Measurements from ENCODE around the gene NPLOC4.

The NPLOC4 gene

DNA sequence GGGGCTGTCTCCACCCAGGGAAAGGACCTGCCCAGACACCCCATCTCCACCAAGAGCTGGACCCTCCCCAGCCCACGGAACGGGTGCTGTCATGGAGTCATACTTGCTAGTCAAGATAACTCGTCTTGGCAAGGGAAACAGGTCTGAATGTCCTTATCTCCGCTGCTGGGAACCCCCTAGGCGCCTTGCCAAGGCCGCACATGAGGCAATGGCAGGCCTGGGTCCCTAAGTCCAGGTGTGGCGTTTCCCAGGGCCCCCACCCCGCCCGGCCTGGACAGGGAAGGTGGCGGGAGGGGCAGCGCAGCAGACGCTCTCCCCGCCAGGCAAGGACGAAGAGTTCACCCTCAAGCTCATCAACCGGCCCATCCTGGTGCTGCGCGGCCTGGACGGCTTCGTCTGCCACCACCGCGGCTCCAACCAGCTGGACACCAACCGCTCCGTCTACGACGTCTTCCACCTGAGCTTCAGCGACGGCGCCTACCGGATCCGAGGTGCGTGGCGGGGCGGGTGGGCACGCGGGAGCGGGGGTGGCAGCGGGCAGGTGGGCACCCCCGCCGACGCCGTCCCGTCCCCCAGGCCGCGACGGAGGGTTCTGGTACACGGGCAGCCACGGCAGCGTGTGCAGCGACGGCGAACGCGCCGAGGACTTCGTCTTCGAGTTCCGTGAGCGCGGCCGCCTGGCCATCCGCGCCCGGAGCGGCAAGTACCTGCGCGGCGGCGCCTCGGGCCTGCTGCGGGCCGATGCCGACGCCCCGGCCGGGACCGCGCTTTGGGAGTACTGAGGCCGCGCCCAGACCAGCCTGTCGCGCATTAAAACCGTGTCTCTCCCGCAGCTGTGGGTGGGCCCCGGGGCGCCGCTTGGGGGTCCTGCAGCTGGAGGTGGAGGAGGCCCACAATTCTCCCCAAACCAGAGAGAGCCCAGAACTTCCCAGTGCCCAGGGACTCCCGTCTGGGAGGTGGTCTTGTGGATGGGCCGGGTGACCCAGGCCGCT is 100.3 kb downstream of the NPLOC4 start:
- no peaks in the 10 kb centered on the region for H3K79me2 ChIP-seq
- no peaks in the 10 kb centered on the region for H3K4me1 ChIP-seq
- no peak overlapping the region for H3K4me3 ChIP-seq (ENCODE audit: low read depth, low read length)
- no peaks in the 10 kb centered on the region for H3K36me3 ChIP-seq (ENCODE audit: control insufficient read depth, insufficient read depth, low read length)
- no peak overlapping the region for H2AFZ ChIP-seq
- H3K9me3 ChIP-seq (ENCODE audit: control insufficient read depth, low read length), result no peaks in the 10 kb centered on the region
- H3K27me3 ChIP-seq (ENCODE audit: control insufficient read depth, insufficient read depth, low read length), result no peaks in the 10 kb centered on the region
- H3K27ac ChIP-seq, result no peak overlapping the region
- no peak overlapping the region for H3K4me2 ChIP-seq (ENCODE audit: low read length)
- H3K9ac ChIP-seq, result no peak overlapping the region
- no peak for TF ChIP-seq CTCF (IDR thresholded peaks at IDR 0.05)

DNA sequence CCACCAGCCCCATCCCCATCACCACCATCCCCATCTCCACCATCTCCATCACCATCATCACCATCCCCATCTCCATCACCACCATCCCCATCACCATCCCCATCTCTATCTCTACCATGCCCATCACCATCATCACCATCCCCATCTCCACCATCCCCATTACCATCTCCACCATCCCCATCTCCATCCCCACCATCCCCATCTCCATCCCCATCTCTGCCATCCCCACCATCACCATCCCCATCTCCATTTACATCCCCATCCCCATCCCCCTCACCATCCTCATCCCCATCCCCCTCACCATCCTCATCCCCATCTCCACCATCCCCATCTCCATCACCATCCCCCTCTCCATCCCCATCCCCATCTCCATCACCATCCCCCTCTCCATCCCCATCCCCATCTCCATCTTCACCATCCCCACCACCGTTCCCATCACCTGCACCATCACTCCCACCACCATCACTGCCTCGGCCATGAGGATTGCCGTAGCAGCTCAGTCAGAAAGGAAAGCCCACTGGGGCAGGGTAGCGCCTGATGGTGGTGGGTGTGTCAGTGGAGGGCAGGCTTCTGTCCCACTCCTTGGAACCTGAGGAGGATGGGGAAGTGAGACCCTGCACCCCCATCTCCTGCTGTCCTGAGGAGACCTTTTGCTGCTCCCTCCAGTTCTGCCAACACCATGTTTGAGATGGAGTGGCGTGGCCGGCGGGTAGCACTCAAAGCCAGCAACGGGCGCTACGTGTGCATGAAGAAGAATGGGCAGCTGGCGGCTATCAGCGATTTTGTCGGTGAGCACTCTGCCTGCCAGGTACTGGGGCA is 101.2 kb downstream of the NPLOC4 start:
- Histone ChIP-seq H2AFZ (no peak overlapping the region), H3K79me2 (no peaks in the 10 kb centered on the region), H3K27ac (no peak overlapping the region), H3K4me1 (no peaks in the 10 kb centered on the region), H3K9ac (no peak overlapping the region), H3K9me3 (ENCODE audit: control insufficient read depth, low read length) (no peaks in the 10 kb centered on the region), H3K36me3 (ENCODE audit: control insufficient read depth, insufficient read depth, low read length) (no peaks in the 10 kb centered on the region), H3K27me3 (ENCODE audit: control insufficient read depth, insufficient read depth, low read length) (no peaks in the 10 kb centered on the region), H3K4me3 (ENCODE audit: low read depth, low read length) (no peak overlapping the region), H3K4me2 (ENCODE audit: low read length) (no peak overlapping the region)
- TF ChIP-seq CTCF (IDR thresholded peaks at IDR 0.05), result no peak

DNA sequence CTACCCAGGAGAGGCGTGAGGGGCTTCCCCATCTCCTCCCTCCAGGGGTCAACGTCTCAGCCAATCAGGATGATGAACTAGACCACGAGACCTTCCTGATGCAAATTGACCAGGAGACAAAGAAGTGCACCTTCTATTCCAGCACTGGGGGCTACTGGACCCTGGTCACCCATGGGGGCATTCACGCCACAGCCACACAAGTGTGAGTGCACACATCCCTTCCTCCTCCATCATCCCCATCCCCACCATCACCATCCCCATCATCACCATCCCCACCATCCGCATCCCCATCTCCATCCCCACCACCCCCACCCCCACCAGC is 101.9 kb downstream of the NPLOC4 start:
- H2AFZ ChIP-seq, result no peak overlapping the region
- H3K4me3 ChIP-seq (ENCODE audit: low read depth, low read length), result no peak overlapping the region
- no peaks in the 10 kb centered on the region for H3K36me3 ChIP-seq (ENCODE audit: control insufficient read depth, insufficient read depth, low read length)
- H3K27me3 ChIP-seq (ENCODE audit: control insufficient read depth, insufficient read depth, low read length), result no peaks in the 10 kb centered on the region
- H3K9me3 ChIP-seq (ENCODE audit: control insufficient read depth, low read length), result no peaks in the 10 kb centered on the region
- H3K9ac ChIP-seq, result no peak overlapping the region
- H3K27ac ChIP-seq, result no peak overlapping the region
- H3K4me2 ChIP-seq (ENCODE audit: low read length), result no peak overlapping the region
- no peak for TF ChIP-seq CTCF (IDR thresholded peaks at IDR 0.05)
- no peaks in the 10 kb centered on the region for H3K4me1 ChIP-seq
- H3K79me2 ChIP-seq, result no peaks in the 10 kb centered on the region

- H3K4me3 ChIP-seq (ENCODE audit: low read depth, low read length), result no peak overlapping the region
- H2AFZ ChIP-seq, result no peak overlapping the region
- H3K4me2 ChIP-seq (ENCODE audit: low read length), result no peak overlapping the region
- no peak overlapping the region for H3K9ac ChIP-seq
- no peaks in the 10 kb centered on the region for H3K9me3 ChIP-seq (ENCODE audit: control insufficient read depth, low read length)
- H3K27ac ChIP-seq, result no peak overlapping the region
- H3K27me3 ChIP-seq (ENCODE audit: control insufficient read depth, insufficient read depth, low read length), result no peaks in the 10 kb centered on the region
- H3K4me1 ChIP-seq, result no peaks in the 10 kb centered on the region
- no peak for TF ChIP-seq CTCF (IDR thresholded peaks at IDR 0.05)
- no peaks in the 10 kb centered on the region for H3K36me3 ChIP-seq (ENCODE audit: control insufficient read depth, insufficient read depth, low read length)
- H3K79me2 ChIP-seq, result no peaks in the 10 kb centered on the region
These were observed 102.5 kb downstream of the NPLOC4 start for GRCh38 chr17:81534157-81535006.
